Activated T-helper 9 cell treated with anti-CD3 and anti-CD28 coated beads, Interleukin-2, amount 50 U/mL, for 16 hours (primary cell): ENCODE measurements around the gene RRAGB.
"Not testable (repeated sequence)": the region's sequence is repeated elsewhere in the genome, so short reads cannot be mapped to it uniquely, and the experiment has no call there.

Experiments used
- DNase-seq: peaks from one replicate; pipeline ENCODE4 v3.0.0-alpha.2; 2020; ENCODE audit warnings: low read depth

Gene RRAGB

GRCh38 chrX:55717521-55718497 is at the start of gene RRAGB:
RRAGB (plus strand) TSS chrX:55717749; CDS start chrX:55718328, 579 bp downstream.
- peak; percentile 83 for DNase-seq

- no peak for DNase-seq
These were observed 49.5 kb upstream of the RRAGB start for GRCh38 chrX:55668084-55668483.

GRCh38 chrX:55688579-55688978 is 29.0 kb upstream of the RRAGB start:
- not testable (repeated sequence) for DNase-seq

GRCh38 chrX:55695227-55696018 is 22.1 kb upstream of the RRAGB start:
- DNase-seq = no peak

- no peak for DNase-seq
These were observed 20.2 kb upstream of the RRAGB start for GRCh38 chrX:55697381-55697780.

- DNase-seq = no peak
These were observed 14.9 kb upstream of the RRAGB start for GRCh38 chrX:55702671-55703070.

- not testable (repeated sequence) for DNase-seq
These were observed 14.1 kb upstream of the RRAGB start for GRCh38 chrX:55703436-55703835.

- DNase-seq = not testable (repeated sequence)
These were observed 12.5 kb upstream of the RRAGB start for GRCh38 chrX:55705066-55705465.

GRCh38 chrX:55709735-55710134 is 7.8 kb upstream of the RRAGB start:
- DNase-seq = no peak

- DNase-seq = no peak
These were observed 6.8 kb upstream of the RRAGB start for GRCh38 chrX:55710701-55711100.

- DNase-seq = no peak
These were observed 3.9 kb upstream of the RRAGB start for GRCh38 chrX:55713631-55714030.

GRCh38 chrX:55714161-55714560 is 3.4 kb upstream of the RRAGB start:
- DNase-seq = no peak

GRCh38 chrX:55715847-55716246 is 1.7 kb upstream of the RRAGB start:
- no peak for DNase-seq

- no peak for DNase-seq
These were observed 612 bp upstream of the RRAGB start for GRCh38 chrX:55716937-55717336.

- DNase-seq = no peak
These were observed 14.3 kb downstream of the RRAGB start for GRCh38 chrX:55731826-55732225.

GRCh38 chrX:55738969-55739368 is 21.4 kb downstream of the RRAGB start:
- no peak for DNase-seq

- DNase-seq = no peak
These were observed 25.1 kb downstream of the RRAGB start for GRCh38 chrX:55742649-55743048.

- DNase-seq = not testable (repeated sequence)
These were observed 30.9 kb downstream of the RRAGB start for GRCh38 chrX:55748463-55748862.

GRCh38 chrX:55750256-55750655 is 32.7 kb downstream of the RRAGB start:
- DNase-seq = no peak

- no peak for DNase-seq
These were observed 37.3 kb downstream of the RRAGB start for GRCh38 chrX:55754861-55755294.

GRCh38 chrX:55758033-55758432 is 40.5 kb downstream of the RRAGB start:
- no peak for DNase-seq

- DNase-seq = no peak
These were observed 41.9 kb downstream of the RRAGB start for GRCh38 chrX:55759478-55759877.

- DNase-seq = no peak
These were observed 49.6 kb downstream of the RRAGB start for GRCh38 chrX:55767100-55767499.
